Lower leg skin (tissue), 4 donors: Measurements from ENCODE around the gene SPATC1L. TPM values are rescaled to one million over a fixed set of nuclear protein-coding genes. Genes with fewer than 3 reads are reported as not detected.

Experiments
- DNase-seq, 2 donors: peaks; one replicate each; pipeline ENCODE4 v3.0.0-alpha.2; 2019; ENCODE audit warnings: low spot score in 2 of 2
- H3K4me3 ChIP-seq: fragments of 200-600 bp; sonication (generic); 2 replicates; pipeline ENCODE4 v1.5.1; 2017; ENCODE audit warnings: mild to moderate bottlenecking, low read depth; ENCODE audit not compliant: poor library complexity, severe bottlenecking
- CTCF ChIP-seq, 3 donors: fragments of 450-650 bp; IDR thresholded peaks; one replicate each; pipeline ENCODE4 v1.5.1; 2016; ENCODE audit warnings: antibody characterized with exemption in 3 of 3, mild to moderate bottlenecking in 3 of 3, moderate library complexity in 2 of 3
- POLR2A ChIP-seq, 2 donors: fragments of 450-650 bp; IDR thresholded peaks; one replicate each; pipeline ENCODE4 v1.6.1; 2016 to 2017; ENCODE audit warnings: antibody characterized with exemption in 2 of 2, mild to moderate bottlenecking in 1 of 2, moderate library complexity in 1 of 2
- WGBS, 2 donors: methylation state at CpG; one replicate each; pipeline ENCODE4 v1.1.5; 2018; 5-methylcytosine and 5-hydroxymethylcytosine counted together
- intact Hi-C: fragments of 100-400 bp; cut with DNase I; formaldehyde crosslinking; loops from one replicate; pipeline ENCODE4 v1.15.0; 2023; ENCODE audit warnings: low total_unique reads
- total RNA-seq, 4 donors: library from RNA; depleted of rRNA; stranded (reverse); fragments of >200 nt; gene quantifications; one replicate each; pipeline ENCODE4 v1.1.0, GENCODE V29; 2016

Gene SPATC1L
- total RNA-seq, 4 donors from 2014 or later = 2.1 to 7.5 (median 4.0) TPM

DNA sequence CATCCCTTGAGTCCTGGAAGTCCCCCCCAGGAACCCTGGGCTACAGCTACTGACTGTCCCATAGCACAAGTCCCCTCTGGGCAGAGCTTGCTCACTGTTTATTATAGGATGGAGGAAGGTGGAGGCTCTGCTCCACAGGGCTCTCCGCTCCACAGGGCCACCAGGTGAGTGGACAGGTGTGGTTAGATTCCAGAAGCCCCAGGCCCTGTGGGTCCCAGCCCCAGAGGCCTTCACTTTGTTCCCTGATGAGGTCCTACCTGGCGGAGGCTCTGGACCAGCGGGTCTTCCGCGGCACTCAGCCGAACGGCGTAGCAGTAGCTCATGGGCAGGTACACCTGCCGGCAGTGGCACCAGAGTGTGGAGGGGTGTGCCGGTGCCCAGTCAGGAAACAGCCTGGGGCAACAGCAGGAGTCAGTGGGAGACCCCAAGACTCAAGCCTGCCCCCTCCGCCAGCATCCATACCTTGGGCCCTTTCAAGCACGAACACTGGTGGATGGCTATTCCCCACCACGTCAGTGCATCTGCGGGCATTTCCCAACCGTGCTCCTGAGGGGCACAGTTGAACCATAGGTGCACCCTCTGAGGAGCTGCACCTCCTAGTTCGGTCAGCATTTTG, 32.0 kb upstream of the SPATC1L start:
- intact Hi-C loops = no loop called here
- WGBS, 2 donors = 92 to 94% methylated on average over 16 of the region's 16 CpGs
- no peak for TF ChIP-seq CTCF (IDR thresholded peaks at IDR 0.05)
- TF ChIP-seq POLR2A (IDR thresholded peaks at IDR 0.05) = no peak
- DNase-seq = no peak
- H3K4me3 ChIP-seq = no peak overlapping the region

GRCh38 chr21:46215436-46216131, 31.3 kb upstream of the SPATC1L start:
- TF ChIP-seq CTCF (IDR thresholded peaks at IDR 0.05) (no peak), POLR2A (IDR thresholded peaks at IDR 0.05) (no peak)
- 88% methylated on average over 18 of the region's 20 CpGs for WGBS, 2 donors
- no peak overlapping the region for H3K4me3 ChIP-seq
- DNase-seq = no peak
- intact Hi-C loops = no loop called here

GRCh38 chr21:46214478-46215340, 30.4 kb upstream of the SPATC1L start:
- DNase-seq = peak in 1 of 2 donors; percentile 82
- 92 to 93% methylated on average over 20 to 26 of the region's 27 CpGs for WGBS, 2 donors
- TF ChIP-seq CTCF (IDR thresholded peaks at IDR 0.05) (no peak), POLR2A (IDR thresholded peaks at IDR 0.05) (no peak)

DNA sequence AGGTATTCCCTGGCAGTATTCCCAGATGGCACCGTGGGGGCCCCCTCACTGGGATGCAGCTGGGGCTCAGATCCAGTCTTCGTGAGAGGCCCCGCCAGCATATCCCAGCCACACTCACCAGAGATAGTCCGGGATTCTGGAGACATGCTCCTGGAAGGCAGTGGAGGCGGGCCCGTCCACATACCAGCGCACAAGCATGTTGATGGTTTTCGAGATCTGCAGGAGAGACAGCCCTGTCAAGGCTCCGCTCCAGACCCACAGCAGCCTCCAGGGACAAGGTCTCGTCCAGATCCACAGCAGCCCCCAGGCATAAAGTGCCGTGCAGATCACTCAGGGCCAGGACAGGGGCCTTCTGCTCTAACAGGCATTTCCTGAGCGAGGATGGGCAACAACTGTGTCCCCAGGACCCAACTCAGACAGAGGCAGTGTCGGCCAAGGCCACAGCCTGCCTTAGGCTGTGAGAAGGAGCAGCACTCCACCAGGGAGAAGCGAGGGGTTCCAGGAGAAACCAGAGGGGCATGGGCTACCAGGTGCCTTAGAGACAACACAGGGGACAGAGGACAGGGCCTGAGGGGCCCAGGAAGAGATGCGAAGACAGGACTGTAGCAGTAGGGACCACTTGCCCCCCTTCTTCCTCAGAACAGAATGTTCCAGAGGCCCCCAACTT, 29.5 kb upstream of the SPATC1L start:
- peak in 1 of 2 donors; percentile 76 for DNase-seq
- H3K4me3 ChIP-seq = no peak overlapping the region
- TF ChIP-seq CTCF (IDR thresholded peaks at IDR 0.05) (no peak), POLR2A (IDR thresholded peaks at IDR 0.05) (no peak)
- intact Hi-C loops = no loop called here
- WGBS, 2 donors = 80 to 82% methylated on average over 15 of the region's 15 CpGs

More at GRCh38 chr21:46214478-46215340, 30.4 kb upstream of the SPATC1L start:
- intact Hi-C loops = no loop called here
- no peak overlapping the region for H3K4me3 ChIP-seq

DNA sequence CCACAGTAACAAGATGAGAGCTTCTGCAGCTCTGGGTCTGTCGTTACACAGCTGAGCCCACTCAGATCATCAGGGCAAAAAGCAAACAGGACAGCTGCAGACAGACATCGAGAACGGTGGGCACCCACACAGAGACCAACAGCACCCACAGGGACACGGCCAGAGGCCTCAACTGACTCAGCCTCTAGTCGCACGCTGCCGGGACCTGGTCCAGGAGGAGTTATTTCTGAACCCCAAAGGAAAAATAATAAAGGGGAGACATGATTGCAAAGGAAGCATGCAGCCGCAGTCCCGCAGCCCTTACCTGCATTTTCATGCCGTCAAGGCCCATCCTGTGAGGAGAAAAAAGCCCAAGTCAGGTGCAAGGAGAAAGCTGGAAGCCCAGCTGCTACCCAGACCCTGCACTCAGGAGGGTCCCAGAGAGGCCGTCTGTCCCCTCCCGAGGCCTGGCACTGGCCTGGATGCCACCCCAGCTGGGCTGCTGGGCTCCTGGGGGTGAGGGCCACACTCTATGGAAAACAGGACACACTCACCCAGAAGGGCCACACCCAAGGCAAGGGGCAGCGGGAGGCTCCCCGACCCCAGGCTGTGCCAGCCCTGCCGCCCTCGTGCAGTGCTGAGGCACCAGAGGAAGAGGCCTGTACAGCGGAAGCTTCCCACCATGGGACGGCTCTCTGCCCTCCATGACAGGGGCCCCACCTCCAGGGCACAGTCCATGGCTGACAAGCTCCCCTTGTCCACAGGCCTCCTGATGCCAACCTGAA, 28.6 kb upstream of the SPATC1L start:
- intact Hi-C loops = no loop called here
- no peak overlapping the region for H3K4me3 ChIP-seq
- TF ChIP-seq POLR2A (IDR thresholded peaks at IDR 0.05) (no peak), CTCF (IDR thresholded peaks at IDR 0.05) (no peak)
- 91 to 92% methylated on average over 18 of the region's 18 CpGs for WGBS, 2 donors
- DNase-seq = peak in 1 of 2 donors; percentile 70
